CD4-positive, alpha-beta T cell treated with Interleukin-15 for 4 hours (primary cell): ENCODE results near the gene AFG1L.
"Not testable (repeated sequence)": the region's sequence is repeated elsewhere in the genome, so short reads cannot be mapped to it uniquely, and the experiment has no call there.

Source experiments
- DNase-seq: peaks from one replicate; pipeline ENCODE4 v3.0.0-alpha.2; 2020; ENCODE audit warnings: low spot score

The AFG1L gene

DNA sequence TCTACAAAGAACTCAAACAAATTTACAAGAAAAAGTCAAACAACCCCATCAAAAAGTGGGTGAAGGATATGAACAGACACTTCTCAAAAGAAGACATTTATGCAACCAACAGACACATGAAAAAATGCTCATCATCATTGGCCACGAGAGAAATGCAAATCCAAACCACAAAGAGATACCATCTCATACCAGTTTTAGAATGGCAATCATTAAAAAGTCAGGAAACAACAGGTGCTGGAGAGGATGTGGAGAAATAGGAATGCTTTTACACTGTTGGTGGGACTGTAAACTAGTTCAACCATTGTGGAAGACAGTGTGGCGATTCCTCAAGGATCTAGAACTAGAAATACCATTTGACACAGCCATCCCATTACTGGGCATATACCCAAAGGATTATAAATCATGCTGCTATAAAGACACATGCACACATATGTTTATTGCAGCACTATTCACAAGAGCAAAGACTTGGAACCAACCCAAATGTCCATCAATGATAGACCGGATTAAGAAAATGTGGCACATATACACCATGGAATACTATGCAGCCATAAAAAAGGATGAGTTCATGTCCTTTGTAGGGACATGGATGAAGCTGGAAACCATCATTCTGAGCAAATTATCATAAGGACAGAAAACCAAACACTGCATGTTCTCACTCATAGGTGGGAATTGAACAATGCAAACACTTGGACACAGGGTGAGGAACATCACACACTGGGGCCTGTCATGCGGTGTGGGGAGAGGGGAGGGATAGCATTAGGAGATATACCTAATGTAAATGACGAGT lies 121.4 kb downstream of the AFG1L start:
- not testable (repeated sequence) for DNase-seq

DNA sequence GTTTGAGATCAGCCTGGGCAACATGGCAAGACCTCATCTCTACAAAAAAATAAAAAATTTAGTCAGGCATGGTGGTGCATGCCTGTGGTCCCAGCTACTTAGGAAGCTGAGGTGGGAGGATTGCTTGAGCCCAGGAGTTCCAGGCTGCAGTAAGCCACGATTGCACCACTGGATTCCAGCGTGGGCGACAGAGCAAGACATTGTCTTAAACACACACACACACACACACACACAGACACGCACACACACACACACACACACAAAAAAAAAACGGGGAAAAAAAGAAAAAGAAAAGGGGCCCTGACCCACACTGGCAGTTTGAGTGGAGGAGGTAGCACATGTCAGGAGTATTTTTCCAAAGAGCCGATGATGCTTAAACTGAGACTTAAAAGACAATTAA lies 122.2 kb downstream of the AFG1L start:
- DNase-seq: no peak

DNA sequence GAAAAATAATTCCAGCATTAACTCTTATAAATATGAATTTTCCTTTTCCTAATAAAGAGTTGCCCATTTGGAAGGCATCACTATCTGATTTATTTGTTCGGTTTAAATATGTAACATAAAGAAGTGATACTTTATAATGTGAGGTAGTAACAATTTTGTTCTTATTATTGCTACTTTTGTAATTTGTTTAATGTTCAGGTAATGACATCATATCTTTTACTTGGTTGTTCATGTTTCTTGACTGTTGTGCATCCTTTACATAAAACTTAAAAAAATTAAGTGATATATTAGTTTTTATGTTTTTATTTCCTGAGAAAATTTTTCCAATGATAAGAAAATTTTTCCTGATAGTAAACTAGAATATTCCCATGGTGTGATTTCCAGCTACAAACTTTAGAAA lies 124.6 kb downstream of the AFG1L start:
- DNase-seq: no peak

DNA sequence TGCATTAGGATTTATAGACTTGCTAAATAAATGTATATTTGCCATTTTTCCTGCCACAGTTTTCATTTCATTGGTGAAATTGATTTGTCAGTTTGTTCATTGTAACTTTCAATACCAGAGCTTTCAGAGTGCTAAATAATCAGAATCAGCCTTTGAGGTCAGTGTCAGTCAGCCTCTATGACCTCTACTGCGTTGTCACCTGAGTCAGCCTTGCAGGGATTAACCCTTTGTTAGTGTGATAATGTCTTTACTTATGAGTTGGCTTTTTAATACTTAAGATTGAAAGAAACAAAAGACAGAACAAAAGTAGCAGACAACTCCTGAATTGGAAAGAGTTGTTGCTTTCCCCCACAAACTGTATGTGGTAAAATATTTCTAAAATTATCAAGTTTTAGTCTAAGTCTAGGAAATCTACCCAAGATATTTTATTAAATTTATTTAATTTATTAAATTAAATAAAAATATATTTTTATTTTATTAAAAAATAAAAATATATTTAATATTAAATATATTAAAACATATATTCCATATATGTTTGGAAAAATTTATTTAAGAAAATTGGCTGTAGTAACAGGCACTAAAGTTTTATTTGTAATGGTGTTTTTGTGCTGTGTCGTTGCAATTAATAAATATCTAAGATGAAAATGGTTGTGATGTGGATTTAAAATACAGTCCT lies 125.2 kb downstream of the AFG1L start:
- no peak for DNase-seq

DNA sequence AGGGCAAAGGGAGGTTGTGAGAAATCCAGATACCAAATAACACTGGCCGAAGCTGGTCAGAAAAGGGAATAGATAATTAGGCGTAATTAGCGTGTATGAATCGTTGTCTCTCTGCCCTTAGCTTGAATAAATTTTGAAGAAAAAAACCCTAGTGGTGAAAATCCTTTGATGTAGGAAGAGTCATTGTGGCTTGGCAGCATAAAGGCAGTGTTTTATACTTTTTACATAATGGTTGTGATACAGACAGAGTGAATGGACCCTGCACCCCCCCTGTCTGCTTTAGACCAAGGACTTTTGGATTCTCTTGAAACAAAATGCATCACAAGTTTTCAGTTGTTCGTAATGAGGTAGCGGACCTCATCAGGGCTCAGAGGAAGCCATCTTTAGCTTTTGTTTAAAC lies 126.5 kb downstream of the AFG1L start:
- no peak for DNase-seq

DNA sequence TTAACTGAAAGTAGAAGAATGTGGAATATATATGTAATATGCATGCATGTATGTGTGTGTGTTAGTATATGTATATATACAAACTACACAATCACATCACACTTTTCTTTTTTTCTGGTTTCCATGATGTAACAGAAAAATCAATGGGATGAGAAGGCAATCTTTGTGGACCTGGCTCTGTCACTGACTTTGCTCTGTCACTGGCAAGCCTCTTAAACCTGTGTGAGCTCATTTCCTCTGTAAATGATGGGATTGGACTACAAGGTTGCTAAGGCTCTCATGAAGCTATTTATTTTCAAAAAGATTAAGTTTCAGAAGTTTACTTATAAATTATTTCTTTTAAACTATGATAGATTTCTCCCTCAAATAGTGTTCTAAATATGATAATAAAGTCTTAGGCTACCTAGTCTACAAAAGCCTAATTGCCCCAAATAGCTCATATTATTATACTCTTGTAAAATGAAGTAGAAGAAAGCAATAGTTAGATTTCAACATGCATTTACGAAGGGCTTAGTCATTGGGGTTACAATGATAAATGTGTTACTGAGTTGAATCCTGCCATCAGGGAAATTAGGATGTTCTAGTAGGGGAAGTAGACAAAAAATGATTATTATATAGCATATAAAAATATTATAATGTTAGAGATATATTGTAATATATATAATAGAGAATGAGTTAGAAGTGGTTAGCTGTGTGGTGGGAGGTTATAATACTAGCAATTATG lies 129.3 kb downstream of the AFG1L start:
- no peak for DNase-seq

DNA sequence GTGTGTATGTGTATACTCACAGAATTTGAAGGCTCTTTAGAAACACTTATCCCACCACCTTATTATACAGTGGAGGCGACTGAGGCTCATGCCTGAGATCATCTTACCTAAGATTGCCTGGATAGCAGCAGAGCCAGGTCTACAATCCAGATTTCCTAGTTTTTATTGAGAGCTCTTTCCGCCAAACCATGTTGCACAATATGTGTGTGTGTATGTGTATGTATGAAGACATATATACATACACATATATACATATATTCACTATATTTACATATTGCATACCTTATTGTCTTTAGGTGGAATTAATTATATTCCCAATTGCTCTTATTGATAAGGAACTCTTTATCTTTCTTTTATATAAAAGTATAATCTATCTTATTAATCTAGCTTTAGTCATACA lies 130.6 kb downstream of the AFG1L start:
- no peak for DNase-seq

DNA sequence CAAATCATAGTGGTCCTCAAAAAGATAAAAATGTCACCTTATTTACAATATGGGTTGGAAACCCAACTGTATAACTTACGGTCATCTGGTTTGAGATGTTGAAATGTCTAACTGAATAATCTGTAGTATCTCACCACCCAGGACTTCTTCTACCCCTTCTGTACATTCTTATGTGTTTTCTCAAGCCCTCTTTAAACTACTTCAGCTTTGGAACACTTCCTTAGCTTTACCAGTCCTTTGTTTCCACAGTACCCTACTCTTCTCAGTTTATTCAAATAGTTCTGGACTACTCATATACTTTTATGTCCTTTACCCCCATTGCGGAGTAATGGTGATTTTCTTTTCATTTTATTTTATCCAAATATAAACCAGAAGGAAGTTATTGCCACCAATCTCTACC lies 137.3 kb downstream of the AFG1L start:
- no peak for DNase-seq

DNA sequence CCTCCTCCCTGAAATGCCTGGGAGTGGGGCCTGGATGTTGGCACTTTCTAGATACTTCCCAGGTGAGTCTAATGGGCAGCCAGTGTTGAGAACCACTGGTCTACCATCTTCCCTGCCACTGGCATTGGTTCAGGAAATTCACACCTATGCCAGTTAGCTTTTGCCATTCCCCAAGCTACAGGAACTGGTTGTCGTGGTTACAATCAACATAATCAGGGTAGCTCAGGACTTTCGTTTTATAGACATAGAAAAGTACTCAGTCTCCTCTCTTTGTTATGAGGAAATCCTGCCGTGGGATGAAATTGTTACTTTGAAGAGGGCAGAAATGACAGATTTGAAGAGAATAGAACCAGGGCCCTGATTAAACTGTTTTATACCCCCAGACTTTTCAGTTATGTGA lies 137.9 kb downstream of the AFG1L start:
- no peak for DNase-seq

DNA sequence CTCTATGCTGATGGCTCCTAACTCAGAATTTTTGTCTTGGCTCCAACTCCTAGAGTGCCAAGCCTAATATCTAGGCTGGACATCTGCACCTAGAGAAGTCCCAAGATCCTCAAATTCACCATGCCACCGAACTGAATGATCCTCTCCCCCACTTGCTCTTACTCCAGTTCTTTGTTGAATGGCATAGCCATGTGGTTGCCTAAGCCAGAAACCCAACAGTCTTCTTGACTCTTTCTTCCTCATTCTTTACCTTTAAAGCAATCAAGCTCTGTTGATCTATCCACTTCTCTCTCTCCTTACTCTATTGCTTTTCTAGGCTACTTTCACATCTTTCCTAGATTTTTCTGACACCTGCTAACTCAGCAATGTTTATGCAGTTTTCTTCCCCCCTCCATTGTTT lies 139.4 kb downstream of the AFG1L start:
- no peak for DNase-seq

DNA sequence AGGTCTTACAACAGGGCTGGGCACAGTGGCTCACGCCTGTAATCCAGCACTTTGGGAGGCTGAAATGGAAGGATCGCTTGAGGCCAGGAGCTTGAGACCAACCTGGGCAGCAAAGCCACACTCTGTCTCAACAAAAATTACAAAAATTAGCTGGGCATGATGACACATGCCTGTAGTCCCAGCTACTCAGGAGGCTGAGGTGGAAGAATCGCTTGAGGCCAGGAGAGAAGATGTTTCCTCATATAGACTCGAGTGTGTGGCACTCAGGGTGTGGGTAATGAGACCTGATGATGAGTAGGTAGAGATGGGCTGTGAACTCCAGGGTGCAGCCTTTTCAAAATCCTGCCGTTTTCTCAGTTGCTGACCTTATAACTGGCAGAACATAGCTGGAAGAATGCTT lies 140.5 kb downstream of the AFG1L start:
- DNase-seq: no peak

DNA sequence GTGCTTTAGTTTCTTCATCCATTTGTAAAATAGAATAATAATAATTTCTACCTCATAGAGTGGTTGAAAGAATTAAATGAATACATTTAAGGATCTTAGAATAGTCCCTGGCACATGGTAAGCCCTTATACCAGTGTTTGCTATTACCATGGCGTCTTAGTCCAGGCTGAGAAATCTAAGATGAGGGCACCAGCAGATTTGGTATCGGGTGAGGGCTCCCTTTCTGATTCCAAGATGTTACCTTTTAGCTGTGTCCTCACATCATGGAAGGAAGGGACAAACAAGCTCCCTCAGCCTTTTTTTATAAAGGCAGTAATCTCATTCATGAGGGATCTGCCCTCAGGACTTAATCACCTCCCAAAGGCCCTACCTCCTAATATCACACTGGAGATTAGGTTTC lies 141.9 kb downstream of the AFG1L start:
- no peak for DNase-seq

DNA sequence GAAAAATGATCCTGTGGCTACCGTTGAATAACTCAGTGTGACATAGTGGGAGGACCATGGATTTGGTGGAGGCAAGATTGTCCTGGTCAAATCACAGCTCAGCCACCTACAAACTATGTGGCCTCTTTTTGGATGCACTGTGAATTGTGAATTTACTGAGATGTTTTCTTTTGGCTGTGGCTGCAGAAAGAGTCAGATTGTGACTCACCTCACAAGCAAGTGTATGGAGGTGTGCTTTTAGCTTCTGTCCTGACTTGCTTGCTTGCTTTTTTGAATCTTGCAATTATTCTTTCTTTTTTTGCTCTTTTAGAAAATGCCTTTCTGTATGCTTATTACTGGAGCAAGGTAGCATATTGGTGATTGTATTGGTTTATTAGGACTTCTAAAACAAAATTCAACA lies 143.0 kb downstream of the AFG1L start:
- no peak for DNase-seq

DNA sequence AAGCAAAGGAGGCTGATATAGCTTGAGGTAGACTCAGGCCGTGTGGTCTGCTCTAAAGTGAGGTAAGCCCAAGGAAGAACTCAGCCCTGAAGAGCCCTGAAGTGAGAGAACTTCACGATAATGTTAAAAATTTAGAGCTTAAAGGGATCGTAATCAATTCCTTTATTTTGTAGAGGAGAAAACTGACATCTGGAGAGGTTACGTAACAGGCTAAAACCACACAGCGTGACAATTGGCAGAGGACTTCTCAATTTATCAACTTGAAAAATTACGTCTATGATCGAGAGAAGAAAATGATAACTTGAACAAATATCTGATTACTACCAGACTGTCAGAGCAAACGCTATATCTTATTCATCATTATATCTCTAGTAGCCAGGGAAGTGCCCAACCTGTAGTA lies 144.1 kb downstream of the AFG1L start:
- no peak for DNase-seq

DNA sequence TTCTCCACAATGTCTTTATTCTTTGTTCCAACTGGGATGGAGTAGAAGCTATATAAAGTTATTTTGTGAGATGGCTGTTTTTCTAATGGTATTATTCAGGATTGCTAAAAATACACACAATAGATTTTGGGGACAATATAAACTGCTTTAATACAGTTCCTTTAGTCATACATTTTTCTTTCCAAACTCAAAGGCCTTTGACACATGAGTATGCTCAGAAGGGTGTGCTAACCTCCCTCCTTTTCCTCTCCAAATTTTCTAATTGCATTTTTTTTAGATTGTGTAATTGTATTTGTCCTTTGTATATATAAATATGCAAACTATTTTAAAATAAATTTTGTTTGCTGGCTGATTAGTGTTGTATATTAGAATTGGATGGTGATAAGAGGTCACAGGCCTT lies 146.3 kb downstream of the AFG1L start:
- DNase-seq: no peak

DNA sequence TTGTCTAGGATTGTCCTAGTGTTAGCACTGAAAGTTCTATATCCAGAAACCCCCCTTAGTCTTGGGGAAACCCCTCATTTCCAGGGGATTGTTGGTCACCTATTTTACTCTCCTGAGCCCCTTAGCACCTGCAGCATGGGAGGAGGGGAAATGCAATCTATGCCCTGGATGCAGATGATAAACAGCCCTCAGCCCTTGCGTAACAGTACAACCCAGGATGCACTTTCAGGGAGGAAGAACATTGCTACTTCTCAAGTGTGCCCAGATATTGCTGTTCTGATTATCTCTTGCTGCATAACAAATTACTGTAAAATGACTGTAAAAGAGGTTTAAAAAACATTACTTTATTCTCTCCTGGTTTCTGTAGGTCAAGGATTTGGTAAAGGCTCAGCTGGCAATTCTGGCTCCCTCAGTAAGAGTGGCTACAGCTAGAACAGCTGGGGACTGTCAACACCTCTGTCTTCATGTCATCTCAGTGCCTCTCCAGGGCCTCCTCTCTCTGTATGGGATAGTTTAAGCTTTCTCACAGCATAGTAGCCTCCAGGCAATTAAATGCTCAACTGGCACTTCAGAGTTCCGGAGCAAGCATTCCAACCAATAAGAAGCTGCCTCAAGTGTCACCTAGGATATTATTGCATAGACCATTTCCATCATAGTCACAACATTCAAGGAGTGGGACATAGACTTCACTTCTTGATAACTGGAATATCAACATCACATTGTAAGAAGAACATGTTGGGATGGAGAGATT lies 148.1 kb downstream of the AFG1L start:
- no peak for DNase-seq

DNA sequence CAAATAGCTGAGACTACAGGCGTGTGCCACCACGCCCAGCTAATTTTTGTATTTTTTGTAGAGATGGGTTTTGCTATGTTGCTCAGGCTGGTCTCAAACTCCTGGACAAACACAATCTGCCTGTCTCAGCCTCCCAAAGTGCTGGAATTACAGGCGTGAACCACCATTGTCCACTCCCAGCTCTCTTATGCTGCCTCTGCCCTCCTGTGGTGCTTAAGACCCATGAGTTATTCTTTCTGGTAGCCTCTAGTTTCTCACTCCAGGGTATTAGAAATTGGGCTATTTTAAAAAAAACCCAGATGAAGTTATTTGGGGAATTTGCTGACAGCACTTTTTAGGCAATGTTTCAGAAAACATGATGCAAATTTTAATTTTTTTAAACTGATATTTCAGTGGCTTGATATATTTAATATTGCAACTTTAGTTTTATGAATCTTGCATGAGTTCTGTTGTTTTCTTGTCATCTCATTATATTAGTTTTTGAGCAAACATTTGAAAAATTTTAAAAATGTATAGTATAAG lies 151.8 kb downstream of the AFG1L start:
- DNase-seq: no peak

DNA sequence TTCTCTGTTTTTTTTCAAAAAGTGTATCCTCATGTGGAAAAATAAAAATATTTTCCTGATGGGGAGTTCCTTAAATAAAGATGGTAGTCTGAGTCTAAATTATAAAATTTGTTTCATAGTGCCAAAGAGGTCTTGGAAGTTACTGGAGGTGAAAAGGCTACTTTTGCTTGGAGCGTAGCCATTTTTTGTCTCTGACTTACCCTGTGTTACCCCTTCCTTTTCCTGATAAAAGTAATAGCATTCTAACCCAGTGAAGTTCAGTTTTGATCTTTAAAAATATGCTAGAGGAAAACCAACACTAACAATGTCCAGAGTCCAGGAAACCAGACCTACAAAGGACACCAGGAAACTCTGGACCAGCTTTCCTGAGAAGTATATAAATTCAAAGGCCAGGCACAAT lies 153.6 kb downstream of the AFG1L start:
- no peak for DNase-seq

DNA sequence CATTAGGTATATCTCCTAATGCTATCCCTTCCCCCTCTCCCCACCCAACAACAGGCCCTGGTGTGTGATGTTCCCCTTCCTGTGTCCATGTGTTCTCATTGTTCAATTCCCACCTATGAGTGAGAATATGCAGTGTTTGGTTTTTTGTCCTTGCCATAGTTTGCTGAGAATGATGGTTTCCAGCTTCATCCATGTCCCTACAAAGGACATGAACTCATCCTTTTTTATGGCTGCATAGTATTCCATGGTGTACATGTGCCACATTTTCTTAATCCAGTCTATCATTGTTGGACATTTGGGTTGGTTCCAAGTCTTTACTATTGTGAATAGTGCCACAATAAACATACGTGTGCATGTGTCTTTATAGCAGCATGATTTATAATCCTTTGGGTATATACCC lies 154.9 kb downstream of the AFG1L start:
- not testable (repeated sequence) for DNase-seq

DNA sequence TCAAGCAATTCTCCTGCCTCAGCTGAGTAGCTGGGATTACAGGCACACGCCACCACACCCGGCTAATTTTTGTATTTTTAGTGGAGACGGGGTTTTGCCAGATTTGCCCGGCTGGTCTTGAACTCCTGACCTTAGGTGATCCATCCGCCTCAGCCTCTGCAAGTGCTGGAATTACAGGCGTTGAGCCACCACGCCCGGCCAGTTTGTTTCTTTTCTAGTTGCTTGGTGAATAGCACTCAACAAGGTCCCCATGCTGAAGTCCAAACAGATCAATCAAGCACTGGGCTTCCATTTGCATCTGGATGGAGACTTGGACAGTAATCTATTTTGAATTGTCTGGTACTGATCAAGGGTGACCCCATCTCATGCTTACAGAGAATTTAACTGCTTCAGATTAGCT lies 157.0 kb downstream of the AFG1L start:
- DNase-seq: no peak

DNA sequence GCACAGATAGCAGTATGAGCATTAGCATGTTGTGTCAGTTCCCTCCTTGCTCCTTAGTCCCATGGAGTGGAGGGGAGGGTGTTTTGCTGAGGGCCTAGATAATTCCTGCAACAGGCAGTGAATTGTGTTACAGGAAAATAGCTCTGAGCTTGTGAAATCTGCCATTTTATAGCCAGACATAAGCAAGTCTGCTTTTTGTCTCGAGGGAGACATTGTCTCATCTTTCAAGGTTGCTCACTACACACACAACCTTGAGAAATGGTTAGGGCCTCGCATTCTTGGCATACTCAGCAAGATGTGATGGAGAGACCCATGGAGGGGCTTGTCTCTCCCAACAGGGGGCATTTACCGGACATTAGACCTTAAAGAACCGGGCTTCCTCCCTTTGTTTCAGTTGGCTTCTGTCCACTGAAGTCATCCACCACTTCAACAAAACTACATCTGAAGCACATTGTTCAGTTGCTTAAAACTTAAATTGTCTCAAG lies 157.9 kb downstream of the AFG1L start:
- DNase-seq: no peak

DNA sequence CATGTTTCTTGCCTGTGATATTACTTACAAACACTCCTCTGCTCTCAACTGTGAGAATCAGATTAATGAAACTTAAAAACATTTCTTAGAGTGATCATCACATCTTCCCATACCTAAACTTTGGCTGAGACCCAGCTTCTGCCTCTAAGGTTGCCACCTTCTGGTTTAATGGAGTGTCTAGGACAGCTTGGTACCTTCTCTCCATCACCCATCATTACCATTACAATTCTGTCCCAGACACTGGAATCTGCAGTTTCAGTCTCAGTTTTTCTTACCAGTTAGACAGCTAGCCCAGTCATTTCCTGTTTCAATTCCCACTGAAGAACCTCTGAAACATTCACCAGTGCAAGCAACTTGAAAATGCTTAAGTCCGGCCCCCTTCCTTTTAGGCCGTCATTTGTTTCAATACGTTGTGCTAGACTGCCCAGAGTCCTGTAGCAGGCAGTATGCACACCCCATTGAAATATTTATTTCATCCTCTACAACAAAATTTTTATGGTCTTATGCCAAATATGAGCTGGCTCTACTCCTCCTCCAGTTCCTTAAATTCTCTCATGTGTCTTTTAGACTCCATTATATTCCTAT lies 158.8 kb downstream of the AFG1L start:
- DNase-seq: no peak
